HG02870 (cell line): Measurements from ENCODE around the gene ZMYND11.

Experiments used
- ATAC-seq: cut with Tn5 transposase; IDR thresholded peaks from one replicate; pipeline ENCODE4 v1.9.1; 2021; ENCODE audit warnings: mild to moderate bottlenecking, moderate library complexity; ENCODE audit not compliant: unreplicated experiment

ZMYND11 gene

GRCh38 chr10:190216-190615, 55.0 kb downstream of the ZMYND11 start:
- no peak for ATAC-seq

- ATAC-seq = no peak
Observed at GRCh38 chr10:191703-192518, 56.7 kb downstream of the ZMYND11 start.

GRCh38 chr10:194281-194680, 59.0 kb downstream of the ZMYND11 start:
- ATAC-seq = no peak

- no peak for ATAC-seq
Observed at GRCh38 chr10:200405-200804, 65.2 kb downstream of the ZMYND11 start.

GRCh38 chr10:201328-201771, 66.1 kb downstream of the ZMYND11 start:
- no peak for ATAC-seq

GRCh38 chr10:208616-209015, 73.4 kb downstream of the ZMYND11 start:
- no peak for ATAC-seq

GRCh38 chr10:209357-209756, 74.1 kb downstream of the ZMYND11 start:
- ATAC-seq = no peak

GRCh38 chr10:210297-210696, 75.0 kb downstream of the ZMYND11 start:
- no peak for ATAC-seq

GRCh38 chr10:215444-215843, 80.2 kb downstream of the ZMYND11 start:
- ATAC-seq = no peak

- ATAC-seq = no peak
Observed at GRCh38 chr10:218798-219197, 83.5 kb downstream of the ZMYND11 start.

GRCh38 chr10:219731-220472, 84.6 kb downstream of the ZMYND11 start:
- ATAC-seq = no peak

GRCh38 chr10:224571-224970, 89.3 kb downstream of the ZMYND11 start:
- no peak for ATAC-seq

- ATAC-seq = no peak
Observed at GRCh38 chr10:226018-226417, 90.8 kb downstream of the ZMYND11 start.

- ATAC-seq = no peak
Observed at GRCh38 chr10:227014-227413, 91.8 kb downstream of the ZMYND11 start.

GRCh38 chr10:228366-228765, 93.1 kb downstream of the ZMYND11 start:
- no peak for ATAC-seq

- no peak for ATAC-seq
Observed at GRCh38 chr10:230758-231157, 95.5 kb downstream of the ZMYND11 start.

GRCh38 chr10:232061-232460, 96.8 kb downstream of the ZMYND11 start:
- no peak for ATAC-seq

- ATAC-seq = no peak
Observed at GRCh38 chr10:232878-233277, 97.6 kb downstream of the ZMYND11 start.

GRCh38 chr10:234708-235406, 99.6 kb downstream of the ZMYND11 start:
- ATAC-seq = no peak

GRCh38 chr10:235915-236314, 100.7 kb downstream of the ZMYND11 start:
- no peak for ATAC-seq

GRCh38 chr10:239109-239508, 103.9 kb downstream of the ZMYND11 start:
- ATAC-seq = no peak

- ATAC-seq = no peak
Observed at GRCh38 chr10:241451-241850, 106.2 kb downstream of the ZMYND11 start.
